Activated naive CD4-positive, alpha-beta T cell treated with anti-CD3 and anti-CD28 coated beads, Interleukin-2, amount 50 U/mL, for 24 hours (primary cell): ENCODE measurements around the gene KRTAP10-2.
A peak's percentile ranks its signal among the peaks of the same experiment; 100 is the strongest.

Experiments
- H3K27ac Mint-ChIP-seq: one replicate; pipeline ENCODE4 v1.8.0; 2021; ENCODE audit warnings: mild to moderate bottlenecking, mixed read lengths
- H3K27me3 Mint-ChIP-seq: one replicate; pipeline ENCODE4 v1.8.0; 2021; ENCODE audit warnings: mixed read lengths
- H3K36me3 Mint-ChIP-seq: one replicate; pipeline ENCODE4 v1.8.0; 2021; ENCODE audit warnings: mixed read lengths
- H3K4me1 Mint-ChIP-seq: one replicate; pipeline ENCODE4 v1.8.0; 2021; ENCODE audit warnings: mixed read lengths
- H3K4me3 Mint-ChIP-seq: one replicate; pipeline ENCODE4 v1.8.0; 2021; ENCODE audit warnings: mild to moderate bottlenecking, mixed read lengths
- H3K9me3 Mint-ChIP-seq: one replicate; pipeline ENCODE4 v1.8.0; 2021; ENCODE audit warnings: mixed read lengths

KRTAP10-2 gene

DNA sequence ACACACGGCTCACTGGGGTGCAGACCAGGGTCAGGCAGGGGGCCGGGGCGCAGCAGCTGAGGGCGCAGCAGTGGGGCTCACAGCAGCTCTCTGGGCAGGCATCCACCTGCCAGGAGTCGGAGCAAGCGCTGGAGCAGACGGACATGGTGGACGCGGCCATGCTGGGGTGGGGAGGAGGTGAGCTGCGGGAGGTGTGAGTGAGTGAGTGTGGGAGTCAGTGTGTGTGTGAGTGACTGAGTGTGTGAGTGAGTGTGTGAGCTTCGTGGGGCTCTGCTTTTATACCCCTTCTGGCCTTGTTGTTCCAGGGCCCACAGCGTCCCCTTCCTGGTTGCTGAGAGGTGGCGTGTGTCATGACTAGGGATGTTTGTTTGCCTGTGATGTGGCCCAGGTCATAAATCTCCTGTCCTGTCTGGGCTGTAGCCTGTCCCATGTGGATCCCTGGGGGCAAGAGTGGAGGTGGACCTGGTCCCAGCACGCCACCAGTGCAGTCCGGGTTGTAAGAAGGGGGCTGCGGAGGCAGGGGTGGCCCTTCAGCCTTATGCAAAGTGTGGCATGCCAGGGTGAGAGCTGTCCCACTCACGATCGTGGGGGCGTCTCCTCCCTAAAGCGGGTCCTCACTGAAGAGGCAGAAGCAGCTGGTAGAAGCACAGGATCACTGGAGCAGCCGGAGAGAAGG is 11.2 kb downstream of the KRTAP10-2 start, which contains the start of gene KRTAP10-1:
KRTAP10-1 (minus strand) TSS at position 205 of the 676 bp plus-strand sequence; CDS start at position 160, 45 bp downstream.
- Mint-ChIP-seq H3K36me3 (no peaks in the 10 kb centered on the region), H3K4me1 (no peaks in the 10 kb centered on the region), H3K9me3 (no peaks in the 10 kb centered on the region), H3K27ac (no peak within 1 kb of the TSS), H3K27me3 (no peaks in the 10 kb centered on the region), H3K4me3 (no peak within 1 kb of the TSS)

DNA sequence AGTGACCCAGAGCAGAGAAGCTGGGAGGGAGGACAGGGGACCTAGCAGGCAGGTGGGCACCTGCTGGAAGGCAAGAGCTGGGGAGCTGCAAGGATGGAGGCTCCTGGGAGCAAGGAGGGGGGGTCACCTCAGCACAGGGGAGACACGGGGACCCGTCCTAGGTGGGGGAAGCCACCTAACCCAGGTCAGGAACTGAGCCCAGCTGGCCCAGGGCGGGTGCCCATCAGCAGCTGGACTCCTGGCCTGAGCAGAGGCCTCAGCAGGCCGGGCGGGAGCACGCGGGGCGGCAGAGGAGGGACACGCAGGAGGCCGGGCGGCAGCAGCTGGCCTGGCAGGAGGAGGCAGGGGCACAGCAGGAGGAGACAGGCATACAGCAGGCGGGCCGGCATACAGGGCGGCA is 12.3 kb downstream of the KRTAP10-2 start:
- no peak overlapping the region for H3K4me3 Mint-ChIP-seq
- no peaks in the 10 kb centered on the region for H3K36me3 Mint-ChIP-seq
- H3K27me3 Mint-ChIP-seq, result no peaks in the 10 kb centered on the region
- H3K9me3 Mint-ChIP-seq, result no peaks in the 10 kb centered on the region
- H3K4me1 Mint-ChIP-seq, result no peaks in the 10 kb centered on the region
- no peak overlapping the region for H3K27ac Mint-ChIP-seq

DNA sequence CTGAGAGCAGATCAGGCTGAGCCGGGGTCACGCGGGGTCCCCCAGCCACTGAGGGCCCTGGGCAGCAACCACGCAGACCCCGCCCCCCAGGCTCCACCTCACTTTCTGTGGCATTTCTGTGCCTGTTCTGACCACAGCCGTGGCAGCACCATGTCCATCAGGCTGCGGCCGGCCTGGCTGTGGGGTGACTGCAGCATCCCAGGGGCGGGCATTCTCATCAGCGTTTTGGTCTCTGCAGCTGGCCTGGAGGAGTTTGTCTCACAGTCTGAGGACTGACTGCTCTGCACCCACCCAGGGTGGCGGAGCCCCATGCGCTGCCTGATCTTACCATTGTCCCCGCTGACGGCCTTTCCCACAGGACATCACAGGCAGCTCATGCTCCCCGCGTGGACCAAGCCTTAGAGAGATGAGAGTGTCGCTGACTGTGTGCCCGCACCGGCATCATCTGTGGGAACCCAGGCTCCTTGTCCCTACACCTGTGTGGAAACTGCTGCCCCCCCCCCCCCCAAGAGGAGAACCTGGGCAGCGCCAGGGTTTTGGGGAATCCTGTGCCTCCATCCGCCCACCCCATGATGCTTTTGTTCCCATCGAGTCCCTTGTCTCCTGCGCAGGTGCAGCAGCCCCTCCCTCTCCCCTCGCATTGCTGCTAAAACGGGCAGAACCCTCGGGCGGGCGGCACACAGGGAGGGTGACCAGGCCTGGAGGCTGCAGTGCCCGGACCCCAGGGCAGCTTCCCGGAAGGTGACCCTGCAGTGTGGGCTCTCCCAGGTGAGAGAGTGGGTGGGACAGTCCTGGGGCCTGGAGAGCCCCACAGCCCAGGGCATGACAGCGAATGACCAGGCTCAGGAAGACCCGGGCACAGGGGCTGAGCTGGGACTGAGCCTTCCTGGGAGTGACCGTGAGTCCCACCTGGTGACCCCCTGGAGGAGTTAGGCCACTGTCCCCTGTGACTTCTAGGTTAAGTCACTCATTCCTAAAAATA is 13.1 kb downstream of the KRTAP10-2 start:
- H3K4me1 Mint-ChIP-seq, result no peaks in the 10 kb centered on the region
- no peaks in the 10 kb centered on the region for H3K27me3 Mint-ChIP-seq
- no peak overlapping the region for H3K4me3 Mint-ChIP-seq
- H3K36me3 Mint-ChIP-seq, result no peaks in the 10 kb centered on the region
- no peak overlapping the region for H3K27ac Mint-ChIP-seq
- no peaks in the 10 kb centered on the region for H3K9me3 Mint-ChIP-seq

DNA sequence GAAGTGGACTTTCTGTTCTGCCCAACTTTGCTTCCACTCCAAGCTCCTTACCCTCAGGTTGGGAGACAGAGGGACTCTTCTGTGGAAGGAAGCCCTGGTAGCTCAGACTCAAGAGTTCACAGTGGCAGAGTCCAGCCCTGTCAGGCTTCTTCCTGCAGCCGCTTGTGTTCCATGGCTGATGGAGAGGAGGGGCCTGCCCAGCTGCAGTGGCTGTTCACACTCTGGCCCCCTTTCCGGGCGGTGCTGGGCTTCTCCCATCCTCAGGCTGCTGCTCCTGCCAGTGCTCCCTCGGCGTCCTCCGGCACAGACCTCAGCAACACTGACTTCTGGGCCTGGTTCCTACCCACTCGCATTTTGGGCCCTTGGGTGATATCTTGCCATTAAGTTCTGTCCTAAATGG is 15.3 kb downstream of the KRTAP10-2 start:
- Mint-ChIP-seq H3K27ac (no peak overlapping the region), H3K4me3 (no peak overlapping the region), H3K4me1 (no peaks in the 10 kb centered on the region), H3K36me3 (no peaks in the 10 kb centered on the region), H3K27me3 (no peaks in the 10 kb centered on the region), H3K9me3 (no peaks in the 10 kb centered on the region)

DNA sequence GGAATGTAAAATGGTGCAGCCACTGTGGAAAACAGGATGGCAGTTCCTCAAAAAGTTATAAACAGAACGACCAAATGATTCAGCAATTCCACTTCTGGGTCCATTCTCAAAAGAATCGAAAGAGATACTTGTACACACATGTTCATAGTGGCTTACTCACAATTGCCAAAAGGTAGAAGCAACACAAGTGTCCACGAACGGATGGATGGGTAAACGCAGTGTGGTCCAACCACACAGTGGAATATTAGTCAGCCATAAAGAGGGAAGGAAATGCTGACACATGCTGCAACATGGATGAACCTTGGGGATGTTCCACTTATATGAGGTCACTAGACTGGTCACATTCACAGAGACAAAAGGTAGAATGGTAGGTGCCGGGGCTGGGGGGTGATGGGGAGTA is 16.6 kb downstream of the KRTAP10-2 start:
- Mint-ChIP-seq H3K27me3 (no peaks in the 10 kb centered on the region), H3K4me3 (no peak overlapping the region), H3K36me3 (no peaks in the 10 kb centered on the region), H3K27ac (peak overlapping the region; percentile 41), H3K9me3 (no peaks in the 10 kb centered on the region), H3K4me1 (no peaks in the 10 kb centered on the region)

DNA sequence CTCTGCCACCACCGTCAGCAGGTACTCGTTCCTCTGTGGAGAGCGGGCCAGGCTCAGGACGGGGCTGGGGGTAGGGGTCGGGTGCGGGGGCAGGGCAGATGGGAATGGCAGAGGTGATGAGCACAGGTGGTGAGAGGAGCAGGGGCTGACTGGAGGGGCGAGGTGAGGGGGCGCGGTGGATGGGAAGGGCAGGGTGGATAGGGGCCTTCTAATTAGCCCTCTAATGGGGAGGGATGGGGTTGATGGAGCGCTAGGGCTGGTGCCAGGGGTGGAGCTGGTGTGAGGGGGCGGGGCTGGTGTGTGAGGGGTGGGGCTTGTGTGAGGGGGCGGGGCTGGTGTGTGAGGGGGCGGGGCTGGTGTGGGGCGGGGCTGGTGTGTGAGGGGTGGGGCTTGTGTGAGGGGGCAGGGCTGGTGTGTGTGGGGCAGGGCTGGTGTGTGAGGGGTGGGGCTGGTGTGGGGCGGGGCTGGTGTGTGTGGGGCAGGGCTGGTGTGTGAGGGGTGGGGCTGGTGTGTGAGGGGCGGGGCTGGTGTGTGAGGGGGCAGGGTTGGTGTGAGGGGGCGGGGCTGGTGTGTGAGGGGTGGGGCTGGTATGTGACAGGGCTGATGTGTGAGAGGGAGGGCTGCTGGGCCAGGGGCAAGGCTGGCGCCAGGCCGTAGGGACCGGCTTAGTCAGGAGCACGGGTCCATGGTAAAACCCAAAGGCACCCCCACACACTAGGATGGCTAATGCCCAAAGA is 17.2 kb downstream of the KRTAP10-2 start:
- Mint-ChIP-seq H3K4me3 (no peak overlapping the region), H3K4me1 (no peaks in the 10 kb centered on the region), H3K27me3 (no peaks in the 10 kb centered on the region), H3K9me3 (no peaks in the 10 kb centered on the region), H3K27ac (no peak overlapping the region), H3K36me3 (no peaks in the 10 kb centered on the region)

DNA sequence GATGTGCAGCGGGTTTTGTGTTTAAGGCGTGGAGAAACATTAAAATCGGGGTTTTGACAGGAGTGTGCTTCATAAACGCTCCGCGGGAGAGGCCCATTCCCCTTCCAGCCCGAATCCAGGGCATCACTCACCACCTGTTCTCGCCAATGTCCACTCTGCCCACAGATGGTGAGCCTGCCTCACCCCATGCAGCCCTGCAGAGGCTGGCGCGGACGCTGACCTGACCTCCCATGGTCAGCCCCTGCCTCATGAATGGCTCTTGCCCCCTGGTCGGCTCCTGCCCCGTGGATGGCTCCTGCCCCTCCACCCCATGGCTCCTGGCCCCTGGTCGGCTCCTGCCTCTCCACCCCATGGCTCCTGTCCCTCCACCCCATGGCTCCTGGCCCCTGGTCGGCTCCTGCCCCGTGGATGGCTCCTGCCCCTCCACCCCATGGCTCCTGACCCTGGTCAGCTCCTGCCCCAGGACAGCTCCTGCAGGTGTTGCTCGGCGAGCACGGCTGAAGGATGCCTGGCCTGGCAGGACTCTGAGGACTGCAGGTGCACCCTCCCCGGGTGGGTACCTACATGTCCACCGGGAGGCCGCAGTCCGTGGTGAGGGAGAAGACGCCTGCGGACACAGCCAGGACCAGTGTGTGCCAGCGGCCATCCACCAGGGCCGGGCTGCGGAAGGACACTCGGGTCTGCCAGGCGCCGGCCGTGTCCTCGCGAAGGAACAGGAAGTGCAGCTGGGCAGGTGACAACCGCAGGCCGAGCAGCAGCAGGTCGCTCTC is 18.0 kb downstream of the KRTAP10-2 start:
- Mint-ChIP-seq H3K27me3 (no peaks in the 10 kb centered on the region), H3K4me3 (no peak overlapping the region), H3K4me1 (no peaks in the 10 kb centered on the region), H3K27ac (no peak overlapping the region), H3K36me3 (no peaks in the 10 kb centered on the region), H3K9me3 (no peaks in the 10 kb centered on the region)

DNA sequence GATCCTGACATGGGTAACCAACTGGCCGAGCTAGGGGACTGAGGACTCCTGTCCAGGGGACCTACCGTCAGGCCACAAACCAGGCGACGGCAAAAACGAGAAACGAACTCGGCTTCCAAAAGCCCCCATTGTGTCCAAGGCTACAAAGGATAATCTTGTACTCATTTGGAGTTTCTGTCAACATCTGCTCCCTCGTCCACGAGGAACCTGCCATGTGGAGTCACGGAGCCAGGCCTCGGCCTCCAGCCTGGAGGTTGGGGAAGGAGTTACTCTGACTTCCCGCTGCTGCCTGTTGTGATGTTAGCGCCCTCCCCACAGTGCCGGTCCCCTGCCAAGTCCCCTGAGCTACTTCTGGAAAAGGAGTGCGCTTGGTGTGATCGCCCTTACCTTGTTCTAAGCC is 18.6 kb downstream of the KRTAP10-2 start:
- no peaks in the 10 kb centered on the region for H3K4me1 Mint-ChIP-seq
- H3K4me3 Mint-ChIP-seq, result no peak overlapping the region
- no peaks in the 10 kb centered on the region for H3K9me3 Mint-ChIP-seq
- H3K27ac Mint-ChIP-seq, result no peak overlapping the region
- H3K36me3 Mint-ChIP-seq, result no peaks in the 10 kb centered on the region
- H3K27me3 Mint-ChIP-seq, result no peaks in the 10 kb centered on the region

DNA sequence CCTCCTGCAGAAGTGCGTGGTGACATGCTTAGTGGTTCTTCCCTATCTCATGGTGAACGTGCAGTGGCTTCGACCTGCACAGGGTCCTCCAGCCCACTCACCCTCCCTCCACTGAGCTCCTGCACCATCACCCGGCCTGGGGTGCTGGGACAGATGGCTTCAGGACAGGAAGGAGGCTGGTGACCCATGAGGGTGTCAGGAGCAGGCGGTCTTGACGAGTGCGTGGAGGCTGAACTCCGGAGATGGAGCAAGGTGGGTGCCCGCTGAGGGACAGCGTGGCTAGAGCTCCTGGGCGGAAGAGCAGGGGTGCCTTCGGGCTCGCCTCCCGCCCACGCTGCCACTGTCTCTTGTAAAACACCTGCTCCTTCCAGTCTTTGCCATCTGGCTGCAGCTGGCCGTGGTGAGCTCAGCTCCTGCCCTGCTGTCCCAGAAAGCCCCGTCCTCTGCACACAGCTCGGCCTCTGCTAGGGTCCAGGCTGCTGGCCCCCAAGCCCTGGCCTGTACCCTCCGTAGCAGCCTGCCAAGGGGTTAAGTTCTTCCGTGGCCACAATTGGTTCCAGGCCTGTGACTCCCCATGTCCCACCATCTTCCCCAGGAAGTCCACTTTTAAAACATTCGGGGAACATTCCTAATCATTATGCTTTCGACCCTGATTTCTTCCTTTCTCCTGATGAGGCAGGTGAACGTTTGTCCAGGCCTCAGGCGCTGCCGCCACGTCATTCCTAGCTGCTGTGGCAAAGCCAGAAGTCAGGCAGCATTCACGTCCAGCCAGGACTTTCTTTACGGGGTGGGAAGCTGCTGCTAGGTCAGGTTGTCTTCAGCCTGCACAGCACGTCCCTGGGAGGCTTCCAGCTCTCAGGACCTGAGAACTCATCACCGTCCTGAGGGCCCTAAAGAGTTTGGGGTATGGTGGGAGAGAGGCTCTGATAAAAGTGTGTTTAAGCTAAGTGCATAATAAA is 19.4 kb downstream of the KRTAP10-2 start:
- no peaks in the 10 kb centered on the region for H3K36me3 Mint-ChIP-seq
- H3K27ac Mint-ChIP-seq, result no peak overlapping the region
- H3K27me3 Mint-ChIP-seq, result no peaks in the 10 kb centered on the region
- H3K4me1 Mint-ChIP-seq, result no peaks in the 10 kb centered on the region
- H3K9me3 Mint-ChIP-seq, result no peaks in the 10 kb centered on the region
- no peak overlapping the region for H3K4me3 Mint-ChIP-seq

DNA sequence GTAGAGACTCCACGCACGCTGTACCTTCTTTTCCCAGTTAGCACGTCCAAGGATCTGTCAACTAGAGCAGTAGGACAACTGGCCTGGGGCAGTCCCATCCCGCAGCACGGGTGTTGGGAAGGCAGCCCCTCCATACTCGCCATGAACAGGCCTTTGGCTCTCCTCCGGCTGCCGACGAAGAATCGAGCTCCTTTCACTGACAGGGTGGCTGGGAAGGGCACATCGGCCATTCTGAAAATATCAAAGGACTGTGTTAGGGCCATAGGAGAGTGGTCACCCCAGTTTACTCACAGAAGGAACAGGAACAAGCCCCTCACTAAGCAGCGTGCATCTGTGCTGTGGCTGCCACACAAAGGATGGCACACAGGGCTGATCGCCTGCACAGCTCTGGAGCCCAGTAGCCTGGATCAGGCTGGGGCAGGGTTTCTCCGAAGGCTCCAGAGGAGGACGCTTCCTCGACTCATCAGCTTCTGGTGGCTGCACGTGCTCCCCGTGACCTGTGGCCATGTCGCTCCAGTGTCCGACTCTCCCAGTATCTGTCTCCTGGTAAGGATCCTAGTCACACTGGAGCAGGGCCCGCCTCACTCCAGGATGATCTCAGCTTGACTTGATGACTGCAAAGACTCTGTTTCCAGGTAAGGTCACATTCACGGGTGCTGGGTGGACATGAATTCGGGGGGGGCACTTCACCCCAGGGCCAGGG is 20.3 kb downstream of the KRTAP10-2 start:
- Mint-ChIP-seq H3K36me3 (no peaks in the 10 kb centered on the region), H3K4me1 (no peaks in the 10 kb centered on the region), H3K27me3 (no peaks in the 10 kb centered on the region), H3K27ac (no peak overlapping the region), H3K4me3 (no peak overlapping the region), H3K9me3 (no peaks in the 10 kb centered on the region)

DNA sequence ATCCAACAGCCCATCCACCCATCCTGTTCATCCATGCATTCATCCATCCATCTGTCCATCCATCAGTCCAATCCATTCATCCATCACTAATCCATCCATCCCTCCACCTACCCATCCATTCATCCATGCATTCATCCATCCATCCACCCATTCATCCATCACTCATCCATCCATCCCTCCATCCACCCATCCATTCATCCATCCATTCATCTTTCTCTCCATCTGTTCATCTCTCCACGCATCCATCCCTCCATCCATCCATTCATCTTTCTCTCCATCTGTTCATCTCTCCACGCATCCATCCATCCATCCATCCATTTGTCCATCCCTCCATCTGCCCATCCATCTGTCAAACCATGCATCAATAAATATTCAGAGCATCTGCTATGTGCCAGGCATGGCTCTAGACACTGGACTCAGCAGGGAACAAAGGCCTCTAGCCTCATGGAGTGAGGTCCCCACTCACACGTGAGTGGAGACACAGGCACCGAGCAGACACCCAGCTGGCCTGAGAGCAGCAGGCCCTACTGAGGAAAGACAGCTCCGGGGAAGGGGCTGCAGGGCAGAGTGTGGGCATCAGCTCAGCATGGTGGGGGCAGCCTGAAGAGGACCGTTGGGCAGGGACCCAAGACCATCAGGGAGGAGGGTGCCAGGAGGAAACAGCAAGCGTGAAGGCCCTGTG is 20.9 kb downstream of the KRTAP10-2 start:
- Mint-ChIP-seq H3K4me1 (no peaks in the 10 kb centered on the region), H3K36me3 (no peaks in the 10 kb centered on the region), H3K27me3 (no peaks in the 10 kb centered on the region), H3K9me3 (no peaks in the 10 kb centered on the region), H3K27ac (peak overlapping the region; percentile 0), H3K4me3 (no peak overlapping the region)

DNA sequence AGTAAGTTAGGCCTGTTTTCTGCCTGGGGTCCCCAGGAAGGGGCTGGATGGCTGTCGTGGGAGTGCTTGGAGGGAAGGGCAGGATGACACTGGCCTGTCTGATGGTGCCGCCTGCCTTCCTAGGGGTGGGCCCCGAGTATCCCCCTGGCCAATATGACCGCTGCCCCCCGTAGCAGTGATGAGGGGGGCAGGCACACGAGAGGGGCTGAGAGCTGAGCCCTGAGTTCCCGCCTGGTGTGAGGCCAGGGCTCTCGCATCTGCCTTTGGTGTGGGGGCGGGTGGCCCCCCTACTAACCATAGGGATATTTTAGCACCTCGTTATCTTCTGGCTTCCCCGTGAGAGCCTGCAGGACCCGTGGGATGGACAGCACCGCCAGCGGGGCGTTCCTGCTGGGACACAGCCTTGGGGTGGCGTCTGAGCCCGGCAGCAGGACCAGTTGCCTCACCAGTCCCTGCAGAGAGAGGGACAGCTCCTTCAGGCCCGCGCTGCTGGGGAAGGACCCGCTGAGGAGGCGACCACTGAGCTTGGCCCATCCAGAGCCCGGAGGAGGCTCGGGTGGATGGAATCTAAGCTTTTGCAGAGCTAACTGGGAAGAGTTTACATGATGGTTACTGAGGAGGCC is 21.7 kb downstream of the KRTAP10-2 start:
- Mint-ChIP-seq H3K4me1 (no peaks in the 10 kb centered on the region), H3K4me3 (no peak overlapping the region), H3K9me3 (no peaks in the 10 kb centered on the region), H3K27ac (no peak overlapping the region), H3K36me3 (no peaks in the 10 kb centered on the region), H3K27me3 (no peaks in the 10 kb centered on the region)

DNA sequence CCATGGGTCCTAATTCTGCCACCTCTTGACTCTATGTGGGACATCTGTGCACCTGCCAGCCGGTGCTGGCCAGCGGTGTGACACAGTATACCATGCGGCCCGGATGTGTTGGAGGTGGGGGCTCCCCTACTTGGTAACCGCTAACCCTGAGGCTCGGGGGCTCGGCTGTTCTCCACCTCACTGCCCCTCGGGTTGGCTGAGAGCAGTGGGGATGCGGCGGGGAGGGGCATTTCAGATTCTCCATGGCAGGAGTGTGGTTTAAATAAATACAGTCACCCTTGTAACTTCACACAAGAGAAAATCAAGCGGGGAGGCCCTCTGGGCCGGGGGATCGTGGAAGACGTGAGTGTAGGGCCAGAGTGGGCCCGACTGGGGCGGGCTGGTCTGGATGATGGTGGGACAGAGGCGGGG is 22.3 kb downstream of the KRTAP10-2 start:
- H3K4me1 Mint-ChIP-seq, result no peaks in the 10 kb centered on the region
- H3K27me3 Mint-ChIP-seq, result no peaks in the 10 kb centered on the region
- H3K27ac Mint-ChIP-seq, result no peak overlapping the region
- no peaks in the 10 kb centered on the region for H3K9me3 Mint-ChIP-seq
- H3K36me3 Mint-ChIP-seq, result no peaks in the 10 kb centered on the region
- H3K4me3 Mint-ChIP-seq, result no peak overlapping the region
